Kidney (tissue), 14 donors: ENCODE results near the gene GPR137B. TPM values are rescaled to one million over a fixed set of nuclear protein-coding genes. Genes with fewer than 3 reads are reported as not detected.

Source experiments
- DNase-seq, 5 donors: peaks; one replicate each; pipeline ENCODE4 v3.0.0-alpha.2; 2013 to 2020
- FAIRE-seq: peaks from 2 replicates; lab custom pipeline; 2012; peaks lifted over from hg19 to GRCh38; lab: Jason Lieb, UNC
- H3K27ac ChIP-seq, 2 donors: one replicate each; pipeline ENCODE4 v1.7.0; 2013; ENCODE audit warnings: low read depth in 2 of 2, low read length in 2 of 2, inconsistent platforms in 1 of 2
- H3K27me3 ChIP-seq: one replicate; pipeline ENCODE4 v1.7.1; 2013; ENCODE audit warnings: low read length, inconsistent platforms; ENCODE audit not compliant: control insufficient read depth, insufficient read depth
- H3K36me3 ChIP-seq, 3 donors: one replicate each; pipeline versions ENCODE4 v1.7.0 to v1.7.1; 2013; ENCODE audit warnings: low read length in 3 of 3, control low read depth in 1 of 3, inconsistent platforms in 1 of 3; ENCODE audit not compliant: insufficient read depth in 3 of 3, control insufficient read depth in 2 of 3
- H3K4me1 ChIP-seq, 3 donors: one replicate each; pipeline versions ENCODE4 v1.7.0 to v1.7.1; 2013; ENCODE audit warnings: low read length in 3 of 3, inconsistent platforms in 1 of 3, low read depth in 1 of 3; ENCODE audit not compliant: control insufficient read depth in 2 of 3, insufficient read depth in 2 of 3
- H3K4me3 ChIP-seq, 3 donors: one replicate each; pipeline versions ENCODE4 v1.7.0 to v1.8.1; 2013; ENCODE audit warnings: low read length in 3 of 3, control low read depth in 1 of 3, inconsistent platforms in 1 of 3
- H3K9ac ChIP-seq, 3 donors: one replicate each; pipeline versions ENCODE4 v1.7.0 to v1.7.1; 2013; ENCODE audit warnings: low read length in 3 of 3, control low read depth in 1 of 3, inconsistent platforms in 1 of 3
- H3K9me3 ChIP-seq, 3 donors: one replicate each; pipeline versions ENCODE4 v1.7.0 to v1.7.1; 2013; ENCODE audit warnings: low read length in 3 of 3, control low read depth in 1 of 3, inconsistent platforms in 1 of 3; ENCODE audit not compliant: control insufficient read depth in 2 of 3, insufficient read depth in 1 of 3
- CTCF ChIP-seq: IDR thresholded peaks from 3 replicates; pipeline ENCODE4 v1.5.1; 2012; ENCODE audit warnings: mild to moderate bottlenecking, moderate library complexity, borderline replicate concordance; ENCODE audit not compliant: insufficient read depth; ENCODE audit errors: extremely low read depth
- intact Hi-C: fragments of 100-400 bp; cut with DNase I; formaldehyde crosslinking; loops from one replicate; pipeline ENCODE4 v1.11.1; 2022
- polyA plus RNA-seq: library from polyadenylated mRNA; stranded (reverse); fragments of 350-450 nt; fragmentation: Illumina TruSeq; extraction: RNeasy Lipid Tissue Mini Kit (QIAGEN cat#74804); gene quantifications from one replicate; pipeline ENCODE4 v1.2.3, GENCODE V29; 2014; ENCODE audit warnings: low read depth, low replicate concordance; ENCODE audit not compliant: insufficient read depth
- total RNA-seq: library from RNA; stranded (reverse); fragmentation: NEBNext Ultra II Directional; extraction: Animal tissue kit (Norgen Biotek cat#: 25700); gene quantifications from one replicate; pipeline ENCODE4 v1.2.1, GENCODE V29; 2021
- donor health status: control.
- donor health status: control.
- donor health status: control.
- donor health status: control.
- donor health status: control.
- donor health status: DM: yes; HTN: yes; CAD: no.
- donor health status: Normal renal cell carcinoma (clear cell type).

Gene GPR137B
- total and polyA plus RNA-seq, 2 donors from 2014 or later, result 22.2 to 31.4 TPM

- FAIRE-seq (no peak), DNase-seq (no peak)
- TF ChIP-seq CTCF, result no peak
- Histone ChIP-seq H3K4me1 (no peaks in the 10 kb centered on the region), H3K36me3 (no peaks in the 10 kb centered on the region), H3K27ac (no peak overlapping the region), H3K9ac (no peak overlapping the region), H3K4me3 (no peak overlapping the region), H3K9me3 (no peaks in the 10 kb centered on the region), H3K27me3 (no peaks in the 10 kb centered on the region)
- intact Hi-C loops, result no loop called here
These were observed 72.4 kb downstream of the GPR137B start for GRCh38 chr1:236214761-236215160.

- no peak for FAIRE-seq
- TF ChIP-seq CTCF, result no peak
These were observed 78.1 kb downstream of the GPR137B start for GRCh38 chr1:236220473-236220872.

DNA sequence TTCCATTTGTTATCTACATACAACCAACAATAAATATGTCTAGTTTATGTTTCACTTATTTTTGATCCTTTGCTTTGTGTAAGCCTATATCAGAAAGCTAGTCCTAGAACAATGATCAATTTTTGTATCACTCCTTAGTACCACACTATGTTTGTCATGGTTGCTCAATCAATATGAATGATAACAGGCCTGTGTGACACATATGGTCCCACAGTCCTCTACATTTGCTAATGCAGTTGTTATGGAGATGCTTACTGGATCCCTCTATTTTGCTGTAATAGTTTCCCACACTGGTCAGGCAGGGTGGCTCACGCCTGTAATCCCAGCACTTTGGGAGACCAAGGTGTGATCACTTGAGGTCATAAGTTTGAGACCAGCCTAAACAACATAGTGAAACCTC, 80.3 kb downstream of the GPR137B start:
- no peak for DNase-seq
- TF ChIP-seq CTCF, result no peak
- intact Hi-C loops, result no loop called here
- Histone ChIP-seq H3K36me3 (no peaks in the 10 kb centered on the region), H3K4me1 (no peaks in the 10 kb centered on the region), H3K9ac (no peak overlapping the region), H3K27me3 (no peaks in the 10 kb centered on the region), H3K4me3 (no peak overlapping the region), H3K9me3 (no peaks in the 10 kb centered on the region), H3K27ac (no peak overlapping the region)
- FAIRE-seq, result no peak

More at GRCh38 chr1:236220473-236220872, 78.1 kb downstream of the GPR137B start:
- no peak for DNase-seq
- H3K4me3 ChIP-seq, result no peak overlapping the region
- H3K27me3 ChIP-seq, result no peaks in the 10 kb centered on the region
- H3K36me3 ChIP-seq, result no peaks in the 10 kb centered on the region
- intact Hi-C loops, result no loop called here
- H3K4me1 ChIP-seq, result no peaks in the 10 kb centered on the region
- H3K9ac ChIP-seq, result no peak overlapping the region
- no peaks in the 10 kb centered on the region for H3K9me3 ChIP-seq
- no peak overlapping the region for H3K27ac ChIP-seq

- no peak overlapping the region for H3K9ac ChIP-seq
- intact Hi-C loops, result no loop called here
- no peaks in the 10 kb centered on the region for H3K27me3 ChIP-seq
- H3K27ac ChIP-seq, result no peak overlapping the region
- TF ChIP-seq CTCF, result no peak
- no peaks in the 10 kb centered on the region for H3K9me3 ChIP-seq
- FAIRE-seq, result no peak
- H3K4me1 ChIP-seq, result no peaks in the 10 kb centered on the region
- H3K36me3 ChIP-seq, result no peaks in the 10 kb centered on the region
- H3K4me3 ChIP-seq, result no peak overlapping the region
- no peak for DNase-seq
These were observed 86.1 kb downstream of the GPR137B start for GRCh38 chr1:236228411-236228810.
